Epithelial cell of esophagus (primary cell): ENCODE results near the gene TMEM200A.
A peak's percentile ranks its signal among the peaks of the same experiment; 100 is the strongest.

ENCODE experiments used
- DNase-seq: peaks from one replicate; pipeline ENCODE4 v3.0.0; 2010; ENCODE audit warnings: low read depth
- H3K4me3 ChIP-seq: 2 replicates; pipeline ENCODE4 v1.5.1; 2011; ENCODE audit warnings: mild to moderate bottlenecking, low read length, control low read depth
- CTCF ChIP-seq: IDR thresholded peaks from 2 replicates; pipeline ENCODE4 v1.5.1; 2011; ENCODE audit warnings: low read depth, mild to moderate bottlenecking, low read length, control low read depth, inconsistent platforms; ENCODE audit not compliant: insufficient read depth; ENCODE audit errors: missing control alignments

TMEM200A gene

GRCh38 chr6:130382872-130383490 is 17.2 kb downstream of the TMEM200A start:
- peak; percentile 90 for DNase-seq
- no peak overlapping the region for H3K4me3 ChIP-seq
- TF ChIP-seq CTCF: no peak

GRCh38 chr6:130385064-130385695 is 19.4 kb downstream of the TMEM200A start:
- no peak for TF ChIP-seq CTCF
- H3K4me3 ChIP-seq: no peak overlapping the region
- no peak for DNase-seq

GRCh38 chr6:130389142-130389541 is 23.3 kb downstream of the TMEM200A start:
- DNase-seq: no peak
- TF ChIP-seq CTCF: no peak
- H3K4me3 ChIP-seq: no peak overlapping the region

GRCh38 chr6:130390890-130391289 is 25.1 kb downstream of the TMEM200A start:
- H3K4me3 ChIP-seq: no peak overlapping the region
- DNase-seq: no peak
- TF ChIP-seq CTCF: no peak

- no peak for DNase-seq
- TF ChIP-seq CTCF: no peak
- no peak overlapping the region for H3K4me3 ChIP-seq
These were observed 27.5 kb downstream of the TMEM200A start for GRCh38 chr6:130393306-130393705.

GRCh38 chr6:130394246-130394645 is 28.4 kb downstream of the TMEM200A start:
- no peak for DNase-seq
- no peak overlapping the region for H3K4me3 ChIP-seq
- TF ChIP-seq CTCF: no peak

GRCh38 chr6:130395164-130395563 is 29.3 kb downstream of the TMEM200A start:
- DNase-seq: no peak

More at GRCh38 chr6:130395164-130395563, 29.3 kb downstream of the TMEM200A start:
- H3K4me3 ChIP-seq: no peak overlapping the region
- TF ChIP-seq CTCF: no peak
